Measurements from ENCODE around the gene EEF2K. TPM values are rescaled to one million over a fixed set of nuclear protein-coding genes. Genes with fewer than 3 reads are reported as not detected.

Gene EEF2K
- total RNA-seq, 1 experiment from 2014 or later: 9.1 TPM

- no peak overlapping the region for H3K4me2 ChIP-seq (ENCODE audit: low read length)
- BruUV-seq (replicated peaks): no TSS peak
- intact Hi-C loops (cut with micrococcal nuclease): no loop called here
- no peaks in the 10 kb centered on the region for H3K79me2 ChIP-seq (ENCODE audit: low read length)
- DNase-seq: no peak
- peaks cover 15% of the 10 kb centered on the region for H3K36me3 ChIP-seq (ENCODE audit: low read depth, low read length)
- CTCF ChIA-PET: no interaction called here
- H3K27me3 ChIP-seq (ENCODE audit: low read length): no peaks in the 10 kb centered on the region
- no peak overlapping the region for H3K4me3 ChIP-seq (ENCODE audit: low read length)
- H3K9me3 ChIP-seq (ENCODE audit: low read length): no peaks in the 10 kb centered on the region
- no peaks in the 10 kb centered on the region for H3K4me1 ChIP-seq (ENCODE audit: insufficient read depth, low read length)
- no peak overlapping the region for H3K27ac ChIP-seq (ENCODE audit: low read length)
- no peaks in the 10 kb centered on the region for H4K20me1 ChIP-seq (ENCODE audit: low read length)
- POLR2A ChIA-PET (ENCODE audit: unreplicated experiment): no interaction called here
- no peak for ATAC-seq
- no peak for TF ChIP-seq EZH2 (IDR thresholded peaks at IDR 0.05; ENCODE audit: low read length, unreplicated experiment)
- TF ChIP-seq EZH2phosphoT487 (IDR thresholded peaks at IDR 0.05; ENCODE audit: borderline replicate concordance, low read length): no peak
- no peak for TF ChIP-seq CTCF (conservative IDR thresholded peaks at IDR 0.05; ENCODE audit: low read depth, low read length)
- no peak overlapping the region for H3K9ac ChIP-seq (ENCODE audit: low read length)
- no peak overlapping the region for H2AFZ ChIP-seq (ENCODE audit: low read length)
- H3K9me2 ChIP-seq (replicated peaks; ENCODE audit: low read length): no peaks in the 10 kb centered on the region
- H3F3A ChIP-seq (ENCODE audit: low read length, unreplicated experiment): no peaks in the 10 kb centered on the region
These were observed 64.4 kb downstream of the EEF2K start for GRCh38 chr16:22270525-22270924.

- ChIA-PET POLR2A (ENCODE audit: unreplicated experiment) (no interaction called here), CTCF (no interaction called here)
These were observed 67.0 kb downstream of the EEF2K start for GRCh38 chr16:22272870-22273650.

More at GRCh38 chr16:22272870-22273650, 67.0 kb downstream of the EEF2K start:
- no peak overlapping the region for H2AFZ ChIP-seq (ENCODE audit: low read length)
- H3K9ac ChIP-seq (ENCODE audit: low read length): no peak overlapping the region
- intact Hi-C loops (cut with micrococcal nuclease): no loop called here
- H3K9me3 ChIP-seq (ENCODE audit: low read length): no peaks in the 10 kb centered on the region
- no peak overlapping the region for H3K4me3 ChIP-seq (ENCODE audit: low read length)
- peaks cover 15% of the 10 kb centered on the region for H3K36me3 ChIP-seq (ENCODE audit: low read depth, low read length)
- H3K27ac ChIP-seq (ENCODE audit: low read length): no peak overlapping the region
- H3K4me2 ChIP-seq (ENCODE audit: low read length): no peak overlapping the region
- BruUV-seq (replicated peaks): no TSS peak
- H3K4me1 ChIP-seq (ENCODE audit: insufficient read depth, low read length): no peaks in the 10 kb centered on the region
- no peaks in the 10 kb centered on the region for H3K79me2 ChIP-seq (ENCODE audit: low read length)
- DNase-seq: no peak
- ATAC-seq: no peak
- H3K27me3 ChIP-seq (ENCODE audit: low read length): no peaks in the 10 kb centered on the region
- no peaks in the 10 kb centered on the region for H3K9me2 ChIP-seq (replicated peaks; ENCODE audit: low read length)
- no peaks in the 10 kb centered on the region for H3F3A ChIP-seq (ENCODE audit: low read length, unreplicated experiment)
- no peaks in the 10 kb centered on the region for H4K20me1 ChIP-seq (ENCODE audit: low read length)
- TF ChIP-seq CTCF (conservative IDR thresholded peaks at IDR 0.05; ENCODE audit: low read depth, low read length): no peak
- no peak for TF ChIP-seq EZH2 (IDR thresholded peaks at IDR 0.05; ENCODE audit: low read length, unreplicated experiment)
- TF ChIP-seq EZH2phosphoT487 (IDR thresholded peaks at IDR 0.05; ENCODE audit: borderline replicate concordance, low read length): no peak
